GM23248 (cell line): ENCODE measurements around the gene RAD51B. TPM values are rescaled to one million over a fixed set of nuclear protein-coding genes. Genes with fewer than 3 reads are reported as not detected.

Source experiments
- DNase-seq: peaks from one replicate; pipeline ENCODE4 v3.0.0-alpha.2; 2015
- H2AFZ ChIP-seq: fragments of 200-600 bp; sonication (generic); 2 replicates; pipeline ENCODE4 v1.6.1; 2016; ENCODE audit warnings: antibody characterized with exemption
- H3F3A ChIP-seq: fragments of 200-600 bp; sonication (generic); 2 replicates; pipeline ENCODE4 v1.6.1; 2016; ENCODE audit warnings: mild to moderate bottlenecking, antibody characterized with exemption, mixed run types; ENCODE audit not compliant: insufficient read depth
- H3K27ac ChIP-seq: fragments of 200-600 bp; sonication (generic); 2 replicates; pipeline ENCODE4 v1.5.1; 2016; ENCODE audit warnings: mild to moderate bottlenecking
- H3K27me3 ChIP-seq: fragments of 200-600 bp; sonication (generic); replicated peaks from 2 replicates; pipeline ENCODE4 v1.6.1; 2016; ENCODE audit warnings: mild to moderate bottlenecking; ENCODE audit not compliant: insufficient read depth
- H3K36me3 ChIP-seq: fragments of 200-600 bp; sonication (generic); 2 replicates; pipeline ENCODE4 v1.6.1; 2016; ENCODE audit warnings: low read depth, mild to moderate bottlenecking
- H3K4me1 ChIP-seq: fragments of 200-600 bp; sonication (generic); 2 replicates; pipeline ENCODE4 v1.6.1; 2016; ENCODE audit warnings: mild to moderate bottlenecking; ENCODE audit not compliant: insufficient read depth
- H3K4me2 ChIP-seq: fragments of 200-600 bp; sonication (generic); one replicate; pipeline ENCODE4 v1.6.1; 2016; ENCODE audit warnings: mild to moderate bottlenecking; ENCODE audit not compliant: unreplicated experiment
- H3K4me3 ChIP-seq: fragments of 200-600 bp; sonication (generic); 2 replicates; pipeline ENCODE4 v1.5.1; 2016; ENCODE audit warnings: mild to moderate bottlenecking
- H3K79me2 ChIP-seq: fragments of 200-600 bp; sonication (generic); 2 replicates; pipeline ENCODE4 v1.6.1; 2016; ENCODE audit warnings: mild to moderate bottlenecking; ENCODE audit not compliant: insufficient read depth
- H3K9ac ChIP-seq: fragments of 200-600 bp; sonication (generic); 2 replicates; pipeline ENCODE4 v1.6.1; 2016; ENCODE audit warnings: mild to moderate bottlenecking
- H3K9me2 ChIP-seq: fragments of 200-600 bp; sonication (generic); 2 replicates; pipeline ENCODE4 v1.6.1; 2016; ENCODE audit warnings: mixed run types, mild to moderate bottlenecking, moderate library complexity; ENCODE audit not compliant: insufficient read depth
- H3K9me3 ChIP-seq: fragments of 200-600 bp; sonication (generic); one replicate; pipeline ENCODE4 v1.6.1; 2017; ENCODE audit warnings: low read depth
- H4K20me1 ChIP-seq: fragments of 200-600 bp; sonication (generic); 2 replicates; pipeline ENCODE4 v1.6.0; 2016; ENCODE audit not compliant: insufficient read depth
- EZH2 ChIP-seq: fragments of 200-600 bp; sonication (generic); IDR thresholded peaks from 2 replicates; pipeline ENCODE4 v1.6.1; 2018; ENCODE audit warnings: antibody characterized with exemption, mild to moderate bottlenecking; ENCODE audit not compliant: insufficient read depth, poor library complexity, severe bottlenecking
- EZH2phosphoT487 ChIP-seq: fragments of 200-600 bp; sonication (generic); IDR thresholded peaks from 2 replicates; pipeline ENCODE4 v1.6.1; 2018; ENCODE audit warnings: antibody characterized with exemption, moderate library complexity, mild to moderate bottlenecking, low read depth; ENCODE audit not compliant: insufficient read depth
- WGBS, 2 experiments: methylation state at CpG; one replicate each; pipeline ENCODE4 v1.1.6; 2015 to 2017; ENCODE audit warnings: low lambda C conversion rate in 2 of 2, low coverage in 1 of 2; ENCODE audit errors: missing lambda C conversion rate in 2 of 2; 5-methylcytosine and 5-hydroxymethylcytosine counted together
- in situ Hi-C: fragments of 300-500 bp; cut with MboI; formaldehyde crosslinking; loops from 2 replicates; pipeline ENCODE4 v1.15.0; 2020
- polyA plus RNA-seq: library from polyadenylated mRNA; unstranded; fragments of >200 nt; fragmentation: Nextera tagmentation; extraction: Ambion mirVana; gene quantifications from 2 replicates; pipeline ENCODE4 v1.2.1, GENCODE V29; 2016
- total RNA-seq: library from RNA; depleted of rRNA; stranded (reverse); fragments of >200 nt; shearing (Covaris generic); gene quantifications from 2 replicates; pipeline ENCODE4 v1.2.3, GENCODE V29; 2014

The RAD51B gene
- total and polyA plus RNA-seq, 2 experiments from 2014 or later: 4.0 to 8.8 TPM

DNA sequence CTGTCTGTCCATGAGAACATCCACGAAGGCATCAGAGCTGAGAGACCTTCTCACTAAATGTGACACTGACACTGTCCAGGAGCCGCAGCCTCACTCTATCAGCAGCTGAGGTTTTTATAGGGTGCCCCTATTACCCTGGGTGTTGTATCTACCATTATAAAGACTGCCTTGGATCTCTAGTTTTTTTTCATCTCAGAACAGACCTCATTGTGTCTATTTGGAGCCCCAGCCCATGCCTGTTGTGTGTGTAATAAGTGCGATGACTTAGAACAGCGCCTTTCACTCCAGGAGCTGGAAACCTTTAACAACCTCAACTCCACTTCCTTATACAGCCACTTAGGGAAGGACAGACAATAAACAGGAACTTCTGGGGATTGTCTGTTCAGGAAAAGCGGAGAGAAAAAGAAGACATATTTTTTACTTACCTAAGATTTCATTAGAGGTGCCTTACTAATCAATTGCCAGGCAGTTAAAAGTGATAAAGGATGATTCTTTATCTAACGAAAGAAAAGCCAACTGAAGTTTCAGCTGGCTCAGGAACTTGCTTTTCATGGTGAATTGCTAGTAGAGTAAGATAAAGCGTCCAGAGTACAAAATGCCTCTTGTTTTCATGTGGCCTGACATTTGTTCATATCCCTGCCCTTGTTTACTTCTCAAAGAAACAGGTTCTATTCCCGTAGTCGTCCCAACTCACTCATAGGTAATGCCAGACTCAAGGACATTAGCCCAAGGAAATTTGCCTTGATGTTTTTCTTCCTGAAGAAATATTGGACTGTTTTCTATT, 420.6 kb downstream of the RAD51B start:
- in situ Hi-C loops: loop anchor here (10.0 kb wide), 2 partner anchors 295 to 585 kb away; no protein-coding TSS in a partner anchor

DNA sequence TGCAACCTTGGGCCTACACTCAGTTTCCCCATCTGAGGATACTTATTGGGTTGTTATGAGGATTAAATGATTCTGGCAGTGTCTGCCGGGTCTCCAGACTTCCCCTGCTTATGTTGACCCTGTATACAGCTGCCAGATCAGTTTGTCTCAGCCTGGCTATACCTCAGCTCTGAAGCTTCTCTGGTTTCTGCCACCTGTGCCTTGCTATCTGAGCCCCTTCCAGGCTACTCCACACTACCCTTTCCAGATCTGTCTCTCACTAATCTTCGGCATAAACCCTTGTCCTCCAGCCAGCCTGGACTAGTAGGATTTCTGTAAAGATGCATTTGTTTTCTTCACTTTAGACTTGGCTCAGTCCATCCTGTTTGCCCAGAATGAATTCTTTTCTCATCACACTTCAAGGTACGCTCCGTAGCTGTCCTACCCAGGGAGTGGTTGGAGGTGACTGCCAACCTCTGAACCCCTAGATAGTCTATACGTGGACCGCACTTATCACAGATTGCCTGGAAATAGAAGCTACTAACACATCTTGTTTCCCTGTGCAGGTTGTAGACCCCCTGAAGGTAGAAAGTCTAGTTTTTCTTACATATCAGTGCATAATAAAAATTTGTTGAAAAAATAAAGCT, 422.4 kb downstream of the RAD51B start:
- no peak overlapping the region for H3K27ac ChIP-seq
- no peaks in the 10 kb centered on the region for H3K36me3 ChIP-seq
- no peak for DNase-seq
- no peaks in the 10 kb centered on the region for H3K4me1 ChIP-seq
- no peaks in the 10 kb centered on the region for H3K27me3 ChIP-seq
- WGBS, 2 experiments: 97 to 99% methylated on average over 6 of the region's 6 CpGs
- H3F3A ChIP-seq: no peaks in the 10 kb centered on the region
- no peaks in the 10 kb centered on the region for H4K20me1 ChIP-seq
- no peak overlapping the region for H3K4me2 ChIP-seq
- no peaks in the 10 kb centered on the region for H3K9me3 ChIP-seq
- TF ChIP-seq EZH2phosphoT487 (no peak), EZH2 (no peak)
- no peaks in the 10 kb centered on the region for H3K79me2 ChIP-seq
- no peak overlapping the region for H3K9ac ChIP-seq
- in situ Hi-C loops: loop anchor here (10.0 kb wide), 2 partner anchors 297 to 583 kb away; no protein-coding TSS in a partner anchor
- H3K4me3 ChIP-seq: no peak overlapping the region
- H2AFZ ChIP-seq: no peak overlapping the region
- H3K9me2 ChIP-seq: no peaks in the 10 kb centered on the region

More for the DNA sequence above, 420.6 kb downstream of the RAD51B start:
- Histone ChIP-seq H4K20me1 (no peaks in the 10 kb centered on the region), H3K9me2 (no peaks in the 10 kb centered on the region), H3K36me3 (no peaks in the 10 kb centered on the region), H3K4me2 (no peak overlapping the region), H3F3A (no peaks in the 10 kb centered on the region), H3K4me3 (no peak overlapping the region), H3K27ac (no peak overlapping the region), H3K79me2 (no peaks in the 10 kb centered on the region), H3K9ac (no peak overlapping the region), H3K4me1 (no peaks in the 10 kb centered on the region), H2AFZ (no peak overlapping the region), H3K27me3 (no peaks in the 10 kb centered on the region), H3K9me3 (no peaks in the 10 kb centered on the region)
- DNase-seq: no peak
- no peak for TF ChIP-seq EZH2phosphoT487
- TF ChIP-seq EZH2: no peak
- WGBS, 2 experiments: 91 to 93% methylated on average over 9 of the region's 9 CpGs

DNA sequence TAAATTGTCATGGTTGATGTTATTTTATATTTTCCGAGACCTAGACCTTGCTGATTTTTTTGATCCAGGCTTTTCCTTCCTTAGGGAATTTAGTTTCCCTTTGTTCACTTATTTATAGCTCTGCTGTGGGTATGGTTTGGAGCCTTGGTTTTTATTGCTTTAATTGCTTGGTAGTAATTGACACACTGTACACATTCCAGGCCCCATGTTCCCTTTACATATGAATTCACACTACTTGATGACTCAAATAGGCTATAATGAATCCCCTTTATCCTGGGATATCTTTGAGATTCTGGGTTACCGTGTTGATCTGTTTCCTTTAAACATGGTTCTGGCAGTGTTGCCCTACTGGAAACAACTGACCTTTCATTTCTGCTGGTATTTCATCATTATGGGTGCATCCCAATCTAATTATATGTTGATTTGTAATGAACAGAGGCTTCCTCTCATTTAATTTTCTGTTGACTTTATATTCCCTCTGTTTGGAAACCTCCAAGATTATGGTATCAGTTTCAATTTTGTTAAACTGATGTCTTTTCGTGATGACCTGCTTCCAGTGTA, 424.0 kb downstream of the RAD51B start:
- Histone ChIP-seq H3K9ac (no peak overlapping the region), H3K4me2 (no peak overlapping the region), H3K4me1 (peaks cover 12% of the 10 kb centered on the region), H3F3A (0 out of 2 replicates have a peak, but pooled peaks cover 7% of the 10 kb centered on the region), H3K9me3 (no peaks in the 10 kb centered on the region), H3K27ac (no peak overlapping the region), H3K79me2 (no peaks in the 10 kb centered on the region), H3K4me3 (no peak overlapping the region), H3K9me2 (no peaks in the 10 kb centered on the region), H4K20me1 (no peaks in the 10 kb centered on the region), H3K36me3 (no peaks in the 10 kb centered on the region), H3K27me3 (no peaks in the 10 kb centered on the region), H2AFZ (no peak overlapping the region)
- no peak for TF ChIP-seq EZH2
- TF ChIP-seq EZH2phosphoT487: no peak
- WGBS, 2 experiments: 49 to 54% methylated on average over 3 of the region's 3 CpGs
- no peak for DNase-seq
- in situ Hi-C loops: loop anchor here (10.0 kb wide), 2 partner anchors 299 to 581 kb away; no protein-coding TSS in a partner anchor

DNA sequence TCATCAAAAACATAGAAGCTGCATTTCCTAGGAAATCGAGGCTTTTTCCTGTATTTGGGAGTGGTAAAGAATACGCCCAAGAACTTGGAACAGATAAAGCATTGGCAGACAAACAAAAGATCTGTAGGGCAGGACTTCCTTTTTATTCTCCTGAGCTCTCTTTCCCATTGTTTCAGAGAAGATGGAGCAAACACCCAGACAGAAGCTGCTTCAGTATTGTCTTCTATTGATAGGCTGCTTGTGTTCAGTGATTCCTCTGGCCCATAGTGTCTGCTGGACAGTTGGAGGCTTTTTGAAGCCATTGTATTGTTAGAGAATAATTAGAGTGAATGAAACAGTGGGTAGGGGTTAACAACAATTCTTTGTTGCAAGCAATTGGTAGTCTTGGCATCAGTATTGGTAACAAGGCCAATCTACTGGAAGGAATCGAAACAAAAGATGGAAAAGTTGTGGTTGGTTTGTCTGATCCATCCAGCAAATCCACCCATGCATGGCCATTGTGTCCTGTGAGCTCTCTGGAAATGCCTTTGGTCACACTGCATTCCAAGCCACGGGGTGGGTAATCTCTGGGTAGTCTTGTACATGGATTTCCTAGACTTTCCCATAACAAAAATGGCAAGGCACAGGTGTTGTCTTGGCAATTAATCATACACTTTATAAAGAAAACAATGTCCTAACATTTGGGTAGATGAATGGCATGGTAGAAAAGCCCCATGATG, 424.8 kb downstream of the RAD51B start:
- H3F3A ChIP-seq: peaks cover 16% of the 10 kb centered on the region
- no peak for TF ChIP-seq EZH2phosphoT487
- no peak for TF ChIP-seq EZH2
- no peaks in the 10 kb centered on the region for H4K20me1 ChIP-seq
- no peaks in the 10 kb centered on the region for H3K9me2 ChIP-seq
- H3K27me3 ChIP-seq: no peaks in the 10 kb centered on the region
- in situ Hi-C loops: loop anchor here (10.0 kb wide), 2 partner anchors 300 to 580 kb away; no protein-coding TSS in a partner anchor
- H2AFZ ChIP-seq: no peak overlapping the region
- no peak overlapping the region for H3K4me2 ChIP-seq
- no peaks in the 10 kb centered on the region for H3K79me2 ChIP-seq
- H3K27ac ChIP-seq: no peak overlapping the region
- H3K9me3 ChIP-seq: no peaks in the 10 kb centered on the region
- H3K4me3 ChIP-seq: no peak overlapping the region
- H3K4me1 ChIP-seq: peaks cover 21% of the 10 kb centered on the region
- no peaks in the 10 kb centered on the region for H3K36me3 ChIP-seq
- DNase-seq: no peak
- H3K9ac ChIP-seq: no peak overlapping the region
- WGBS, 2 experiments: 50 to 55% methylated on average over 4 of the region's 4 CpGs
